GM13976 (cell line): ENCODE results near the gene STK4.

Source experiments
- DNase-seq: peaks from one replicate; pipeline ENCODE4 v3.0.0; 2012; ENCODE audit warnings: low spot score
- in situ Hi-C: fragments of 300-500 bp; cut with MboI; formaldehyde crosslinking; loops from one replicate; pipeline ENCODE4 v1.12.0; 2022; ENCODE audit warnings: low sequenced_read_pairs, mixed read lengths, inconsistent platforms; ENCODE audit not compliant: unreplicated experiment
- TF ChIP-seq, protein P1 (sequence below): IDR thresholded peaks from 2 replicates; pipeline ENCODE4 v1.5.1; 2012; ENCODE audit warnings: borderline replicate concordance, mild to moderate bottlenecking; ENCODE audit not compliant: insufficient read depth; ENCODE audit errors: extremely low read depth, missing control alignments, control extremely low read depth

Gene STK4

DNA sequence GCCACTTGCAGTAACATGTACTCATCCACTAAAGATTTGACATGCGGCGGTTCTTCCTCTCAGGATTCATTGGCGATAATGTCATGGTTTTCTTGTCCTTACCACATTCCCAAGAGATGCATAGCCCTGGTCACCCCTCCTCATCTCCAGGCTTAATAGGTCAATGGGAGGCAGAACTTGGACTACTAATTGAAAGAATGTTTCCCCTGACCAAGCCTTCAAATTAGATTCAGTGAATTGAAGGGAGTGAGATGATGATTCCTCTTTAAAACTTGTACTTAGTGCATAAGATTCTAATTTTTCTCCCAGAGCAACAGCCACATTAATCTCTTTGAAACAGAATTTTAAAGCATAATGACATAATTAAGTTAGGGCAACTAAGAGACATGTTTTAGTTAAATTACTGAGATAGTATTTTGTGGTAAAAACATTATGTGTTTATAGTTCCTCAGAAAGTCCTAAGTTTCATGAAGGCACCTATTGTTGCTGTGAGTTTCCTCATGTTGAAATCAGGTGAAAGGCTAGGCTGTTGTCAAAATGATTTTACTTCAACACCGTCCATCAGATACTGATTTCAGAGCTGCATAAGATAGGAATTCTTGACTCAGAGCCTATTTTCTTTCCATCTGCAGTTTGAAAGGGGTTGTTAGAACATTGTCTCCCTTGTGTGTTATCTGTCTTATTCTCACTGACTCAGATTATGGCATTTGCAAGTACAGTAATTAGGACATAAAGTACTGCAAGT, 48.5 kb downstream of the STK4 start:
- TF ChIP-seq, protein P1, sequence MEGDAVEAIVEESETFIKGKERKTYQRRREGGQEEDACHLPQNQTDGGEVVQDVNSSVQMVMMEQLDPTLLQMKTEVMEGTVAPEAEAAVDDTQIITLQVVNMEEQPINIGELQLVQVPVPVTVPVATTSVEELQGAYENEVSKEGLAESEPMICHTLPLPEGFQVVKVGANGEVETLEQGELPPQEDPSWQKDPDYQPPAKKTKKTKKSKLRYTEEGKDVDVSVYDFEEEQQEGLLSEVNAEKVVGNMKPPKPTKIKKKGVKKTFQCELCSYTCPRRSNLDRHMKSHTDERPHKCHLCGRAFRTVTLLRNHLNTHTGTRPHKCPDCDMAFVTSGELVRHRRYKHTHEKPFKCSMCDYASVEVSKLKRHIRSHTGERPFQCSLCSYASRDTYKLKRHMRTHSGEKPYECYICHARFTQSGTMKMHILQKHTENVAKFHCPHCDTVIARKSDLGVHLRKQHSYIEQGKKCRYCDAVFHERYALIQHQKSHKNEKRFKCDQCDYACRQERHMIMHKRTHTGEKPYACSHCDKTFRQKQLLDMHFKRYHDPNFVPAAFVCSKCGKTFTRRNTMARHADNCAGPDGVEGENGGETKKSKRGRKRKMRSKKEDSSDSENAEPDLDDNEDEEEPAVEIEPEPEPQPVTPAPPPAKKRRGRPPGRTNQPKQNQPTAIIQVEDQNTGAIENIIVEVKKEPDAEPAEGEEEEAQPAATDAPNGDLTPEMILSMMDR: no peak
- no peak for DNase-seq
- in situ Hi-C loops: no loop called here

DNA sequence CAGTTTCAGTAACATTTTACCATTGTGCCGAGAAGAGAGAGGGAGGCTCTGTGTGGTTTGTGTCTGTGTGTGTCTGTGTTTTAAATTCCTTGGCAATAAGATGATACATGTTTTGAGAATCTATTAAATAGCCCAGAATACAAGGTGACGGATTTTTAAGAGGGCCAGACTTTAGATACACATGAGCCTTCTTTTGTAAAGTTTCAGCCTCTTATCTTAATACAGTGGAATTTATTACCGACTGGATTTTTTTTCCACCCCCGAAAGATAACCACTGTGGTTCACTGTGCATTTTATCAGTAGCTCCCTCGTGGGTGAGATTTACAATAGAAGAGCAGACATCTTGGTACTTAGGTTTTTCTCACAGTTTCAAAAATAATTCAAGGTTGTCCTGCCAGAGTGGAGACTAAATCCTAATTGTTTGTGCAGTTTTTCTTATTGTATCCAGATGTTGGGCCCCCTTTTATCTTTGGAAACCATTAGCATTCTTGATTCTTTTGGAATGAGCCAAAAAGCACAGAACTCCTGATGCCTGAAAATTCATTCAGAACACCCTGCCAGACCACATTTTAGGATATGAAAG, 49.9 kb downstream of the STK4 start:
- TF ChIP-seq, protein P1: no peak
- in situ Hi-C loops: no loop called here
- no peak for DNase-seq

GRCh38 chr20:45017281-45017680, 51.0 kb downstream of the STK4 start:
- DNase-seq: no peak
- TF ChIP-seq, protein P1: no peak
- in situ Hi-C loops: no loop called here

DNA sequence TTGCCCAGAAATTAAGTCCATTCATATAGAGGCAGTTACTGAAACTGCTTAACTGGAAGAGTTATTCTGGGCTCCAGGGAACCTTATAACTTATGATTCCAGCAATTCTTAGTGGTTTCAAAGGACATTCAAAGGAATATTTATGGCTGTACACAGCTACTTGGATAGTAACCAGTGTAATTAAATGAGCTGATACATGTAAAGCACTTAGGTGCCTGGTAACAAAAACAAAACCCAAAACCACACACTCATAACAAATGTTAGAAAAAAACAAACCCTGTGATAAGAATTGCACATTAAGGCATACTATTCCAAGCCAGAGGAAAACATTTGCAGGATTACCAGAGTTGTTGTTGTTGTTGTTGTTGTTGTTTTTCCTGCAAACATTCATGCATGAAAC, 51.5 kb downstream of the STK4 start:
- in situ Hi-C loops: no loop called here
- no peak for DNase-seq

DNA sequence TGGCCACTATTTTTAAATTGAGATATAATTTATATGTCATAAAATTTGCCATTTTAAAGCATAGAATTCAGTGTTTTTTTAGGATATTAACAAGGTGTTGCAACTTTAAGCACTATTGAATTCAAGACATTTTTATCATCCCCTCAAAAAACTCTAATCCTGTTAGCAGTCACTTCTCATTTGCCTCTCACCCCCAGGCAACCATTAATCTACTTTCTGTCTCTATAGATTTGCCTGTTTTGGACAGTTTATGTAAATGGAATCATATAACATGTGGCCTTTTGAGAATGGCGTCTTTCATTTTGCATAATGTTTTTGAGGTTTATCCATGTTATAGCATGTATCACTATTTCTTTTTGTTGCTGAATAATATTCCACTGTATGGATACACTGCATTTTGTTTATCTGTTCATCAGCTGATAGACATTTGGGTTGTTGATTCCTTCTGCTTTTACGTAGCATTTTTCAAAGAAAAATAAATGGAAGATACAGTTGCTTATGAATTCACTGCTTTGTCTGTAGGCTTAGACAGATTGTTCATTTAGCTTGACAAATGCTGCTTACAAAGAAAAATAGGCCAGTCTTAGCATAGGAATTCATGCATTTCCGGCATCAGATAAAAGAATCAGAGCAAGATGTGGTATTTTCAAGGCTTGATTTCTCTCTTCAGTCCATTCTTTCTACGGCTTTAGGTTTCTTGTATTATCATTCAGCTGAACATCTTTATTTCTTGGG, 52.9 kb downstream of the STK4 start:
- in situ Hi-C loops: no loop called here
- no peak for DNase-seq
- TF ChIP-seq, protein P1: no peak

More for the DNA sequence above, 51.5 kb downstream of the STK4 start:
- TF ChIP-seq, protein P1: no peak

DNA sequence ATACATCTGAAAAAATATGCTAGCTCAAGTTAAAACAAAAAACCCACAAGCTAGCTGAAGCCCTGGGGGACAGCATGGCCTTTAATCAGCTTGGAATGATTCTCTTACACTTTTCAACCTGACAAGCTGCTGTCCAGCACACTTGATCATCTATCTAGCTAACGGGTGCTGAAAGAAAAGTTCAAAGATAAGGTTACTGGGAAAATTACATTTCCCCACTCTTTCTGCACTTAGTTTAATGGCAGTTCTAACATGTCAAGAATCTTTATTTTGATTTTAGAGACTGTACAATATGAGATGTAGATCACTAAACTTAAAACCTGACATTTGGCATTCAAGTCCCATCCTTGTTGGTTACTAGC, 53.4 kb downstream of the STK4 start:
- TF ChIP-seq, protein P1: no peak
- no peak for DNase-seq
- in situ Hi-C loops: no loop called here
